Measurements from ENCODE around the gene SFXN3.

Gene SFXN3

DNA sequence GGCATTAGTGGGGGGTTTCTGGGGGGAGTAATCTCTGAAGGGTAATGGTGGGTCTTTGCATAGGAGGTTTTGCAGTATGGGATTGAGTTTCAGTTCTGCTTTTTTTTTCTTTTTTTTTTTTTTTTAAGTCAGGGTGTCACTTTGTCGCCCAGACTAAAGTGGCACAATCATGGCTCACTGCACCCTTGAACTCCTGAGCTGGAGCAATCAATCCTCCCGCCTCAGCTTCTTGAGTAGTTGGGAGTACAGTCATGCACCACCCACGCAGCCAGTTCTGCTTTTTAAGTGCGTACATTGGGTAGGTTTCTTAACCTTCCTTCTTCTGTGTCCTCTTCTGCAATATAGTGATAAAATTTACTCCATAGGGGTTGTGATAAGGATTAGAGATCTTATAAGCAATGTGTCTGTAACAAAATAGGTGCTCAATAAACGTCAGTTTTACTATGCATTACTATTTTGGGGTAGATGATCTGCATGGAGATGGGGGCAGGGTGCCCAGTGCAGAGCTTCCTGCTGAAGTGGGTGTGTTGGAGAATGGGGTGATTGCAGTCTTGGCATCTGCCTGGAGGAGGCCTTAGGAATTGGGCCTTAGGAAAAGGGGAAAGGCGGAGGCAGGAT, 40.3 kb downstream of the SFXN3 start:
- Histone ChIP-seq H3K27ac (no peak overlapping the region), H3K4me3 (no peak overlapping the region)
- no peak for DNase-seq (ENCODE audit: low spot score)
- TF ChIP-seq, protein P1, sequence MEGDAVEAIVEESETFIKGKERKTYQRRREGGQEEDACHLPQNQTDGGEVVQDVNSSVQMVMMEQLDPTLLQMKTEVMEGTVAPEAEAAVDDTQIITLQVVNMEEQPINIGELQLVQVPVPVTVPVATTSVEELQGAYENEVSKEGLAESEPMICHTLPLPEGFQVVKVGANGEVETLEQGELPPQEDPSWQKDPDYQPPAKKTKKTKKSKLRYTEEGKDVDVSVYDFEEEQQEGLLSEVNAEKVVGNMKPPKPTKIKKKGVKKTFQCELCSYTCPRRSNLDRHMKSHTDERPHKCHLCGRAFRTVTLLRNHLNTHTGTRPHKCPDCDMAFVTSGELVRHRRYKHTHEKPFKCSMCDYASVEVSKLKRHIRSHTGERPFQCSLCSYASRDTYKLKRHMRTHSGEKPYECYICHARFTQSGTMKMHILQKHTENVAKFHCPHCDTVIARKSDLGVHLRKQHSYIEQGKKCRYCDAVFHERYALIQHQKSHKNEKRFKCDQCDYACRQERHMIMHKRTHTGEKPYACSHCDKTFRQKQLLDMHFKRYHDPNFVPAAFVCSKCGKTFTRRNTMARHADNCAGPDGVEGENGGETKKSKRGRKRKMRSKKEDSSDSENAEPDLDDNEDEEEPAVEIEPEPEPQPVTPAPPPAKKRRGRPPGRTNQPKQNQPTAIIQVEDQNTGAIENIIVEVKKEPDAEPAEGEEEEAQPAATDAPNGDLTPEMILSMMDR (IDR thresholded peaks at IDR 0.05) = no peak

DNA sequence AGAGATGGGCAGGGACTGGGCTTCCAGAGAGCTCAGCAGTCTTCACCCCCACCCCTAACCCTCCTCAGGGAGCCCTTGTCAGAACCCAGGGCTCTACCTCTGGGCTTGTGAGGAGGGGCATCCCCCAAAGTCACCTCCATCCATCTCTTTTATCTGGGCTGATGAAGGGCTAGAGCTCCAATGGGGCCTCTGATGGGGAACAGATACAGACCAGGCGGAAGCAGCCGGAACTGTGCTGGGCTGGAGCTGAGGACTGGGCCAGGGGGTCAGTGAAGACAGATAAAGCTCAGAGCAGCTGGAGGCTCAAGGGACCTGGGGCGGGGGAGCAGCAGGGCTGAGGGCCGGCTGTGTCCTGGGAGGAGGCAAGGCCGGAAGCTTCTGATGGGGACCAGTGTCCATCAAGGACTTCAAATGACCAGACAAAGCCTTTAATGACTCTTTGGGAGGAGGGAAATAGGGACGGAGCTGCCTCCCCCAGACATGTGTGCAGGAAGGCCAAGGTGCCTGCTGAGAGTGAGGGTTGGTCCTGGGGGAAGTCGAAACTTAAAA, 40.9 kb downstream of the SFXN3 start:
- no peak for DNase-seq (ENCODE audit: low spot score)
- TF ChIP-seq, protein P1 (IDR thresholded peaks at IDR 0.05) = no peak
- H3K27ac ChIP-seq = no peak overlapping the region
- no peak overlapping the region for H3K4me3 ChIP-seq

DNA sequence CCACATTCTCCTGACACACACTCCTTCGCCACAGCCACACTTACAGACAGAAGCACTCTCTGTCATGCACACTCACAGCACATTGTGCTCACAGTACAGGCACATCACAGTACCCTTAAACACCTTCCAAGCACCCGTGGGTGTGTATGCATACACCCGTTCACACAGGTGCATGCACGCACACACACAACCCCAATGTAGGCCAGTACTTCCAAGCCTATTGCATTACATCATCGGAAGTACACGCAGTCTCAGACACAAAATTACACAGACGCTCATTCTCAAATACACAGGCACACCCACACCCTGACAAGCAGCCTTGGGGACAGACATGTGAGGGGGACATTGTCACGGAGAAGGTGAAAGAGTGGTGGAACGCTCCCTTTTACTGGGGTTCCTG, 41.9 kb downstream of the SFXN3 start:
- TF ChIP-seq, protein P1 (IDR thresholded peaks at IDR 0.05) = no peak

DNA sequence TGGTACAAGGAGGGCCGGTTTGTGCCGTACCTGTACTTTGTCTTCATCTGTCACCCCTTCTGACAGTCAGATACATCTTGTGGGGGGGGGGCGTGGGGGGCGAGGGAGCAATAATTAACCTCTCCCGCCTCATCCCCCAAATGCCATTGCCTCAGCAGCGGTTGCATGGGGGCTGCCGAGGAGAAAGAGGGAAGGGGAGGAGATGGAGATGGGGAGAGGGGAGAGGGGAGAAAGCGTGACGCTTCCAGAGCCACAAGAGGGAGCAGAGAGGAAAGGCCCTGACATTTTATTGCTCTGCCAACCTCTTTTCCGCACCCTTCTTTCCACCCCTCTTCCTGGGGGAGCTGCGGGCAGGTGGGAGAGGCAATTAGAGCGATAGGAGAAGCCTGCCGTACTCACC, 42.6 kb downstream of the SFXN3 start:
- TF ChIP-seq, protein P1 (IDR thresholded peaks at IDR 0.05) = no peak
- no peak overlapping the region for H3K27ac ChIP-seq
- no peak overlapping the region for H3K4me3 ChIP-seq
- DNase-seq (ENCODE audit: low spot score) = no peak

More for the DNA sequence above, 41.9 kb downstream of the SFXN3 start:
- no peak overlapping the region for H3K27ac ChIP-seq
- H3K4me3 ChIP-seq = no peak overlapping the region
- DNase-seq (ENCODE audit: low spot score) = no peak

DNA sequence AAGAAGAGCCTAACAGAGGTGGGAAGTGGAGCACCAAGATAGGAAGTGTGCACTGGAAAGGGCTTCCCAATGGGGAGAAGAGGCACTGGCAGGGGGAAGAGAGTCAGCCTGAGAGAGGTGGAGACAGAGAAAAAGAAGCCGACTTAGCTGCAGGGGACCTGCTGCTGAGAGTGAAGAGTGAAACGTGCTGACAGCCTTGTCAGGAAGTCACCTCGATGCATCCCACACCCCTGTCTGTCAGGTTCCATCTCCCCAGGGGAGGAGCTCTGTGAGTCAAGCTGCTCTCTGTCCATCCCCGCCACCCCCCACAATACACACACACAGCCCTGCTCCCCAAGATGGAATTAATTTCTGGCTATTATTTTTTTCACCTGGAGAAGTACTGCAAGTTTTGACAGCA, 44.7 kb downstream of the SFXN3 start:
- TF ChIP-seq, protein P1 (IDR thresholded peaks at IDR 0.05) = no peak
- H3K4me3 ChIP-seq = no peak overlapping the region
- DNase-seq (ENCODE audit: low spot score) = no peak
- no peak overlapping the region for H3K27ac ChIP-seq

DNA sequence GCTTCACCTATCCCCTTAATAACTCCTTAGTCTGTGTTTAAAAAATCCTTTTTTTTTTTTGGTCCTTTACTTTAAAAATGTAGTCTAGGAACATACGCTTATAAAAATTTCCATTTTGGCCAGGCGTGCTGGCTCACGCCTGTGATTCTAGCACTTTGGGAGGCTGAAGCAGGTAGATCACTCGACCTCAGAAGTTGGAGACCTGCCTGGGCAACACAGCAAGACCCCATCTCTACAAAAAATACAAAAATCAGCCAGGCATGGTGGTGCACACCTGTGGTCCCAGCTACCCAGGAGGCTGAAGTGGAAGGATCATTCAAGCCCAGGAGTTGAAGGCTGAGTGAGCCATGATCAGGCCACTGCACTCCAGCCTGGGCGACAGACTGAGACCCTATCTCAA, 45.6 kb downstream of the SFXN3 start:
- no peak overlapping the region for H3K4me3 ChIP-seq
- H3K27ac ChIP-seq = no peak overlapping the region
- TF ChIP-seq, protein P1 (IDR thresholded peaks at IDR 0.05) = no peak
- no peak for DNase-seq (ENCODE audit: low spot score)

DNA sequence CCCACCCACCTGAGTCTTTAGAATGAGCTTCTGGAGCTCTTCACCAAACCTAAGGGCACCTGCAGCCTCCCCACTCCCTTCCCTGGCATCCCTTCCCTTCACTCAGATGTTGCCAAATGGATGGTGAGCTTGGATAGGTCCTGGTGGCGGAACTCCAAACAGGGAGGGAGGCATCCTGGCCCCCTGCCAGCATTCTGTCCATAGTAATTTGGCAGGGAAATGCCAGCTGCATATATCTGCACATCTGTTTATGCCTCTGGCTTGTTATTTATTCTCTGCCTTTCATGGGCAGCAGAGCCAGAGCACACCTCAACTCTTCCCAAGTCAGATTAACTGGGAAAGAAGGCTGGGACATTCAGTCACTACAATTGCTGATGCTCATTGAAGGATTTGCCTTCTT, 48.8 kb downstream of the SFXN3 start:
- TF ChIP-seq, protein P1 (IDR thresholded peaks at IDR 0.05) = no peak
- DNase-seq (ENCODE audit: low spot score) = no peak

More for the DNA sequence above, 48.8 kb downstream of the SFXN3 start:
- H3K4me3 ChIP-seq = no peak overlapping the region
- H3K27ac ChIP-seq = no peak overlapping the region
